GM21390 (cell line): Measurements from ENCODE around the gene CAPN7.

Experiments
- ATAC-seq: cut with Tn5 transposase; IDR thresholded peaks from one replicate; pipeline ENCODE4 v1.9.1; 2021; ENCODE audit not compliant: unreplicated experiment

The CAPN7 gene

DNA sequence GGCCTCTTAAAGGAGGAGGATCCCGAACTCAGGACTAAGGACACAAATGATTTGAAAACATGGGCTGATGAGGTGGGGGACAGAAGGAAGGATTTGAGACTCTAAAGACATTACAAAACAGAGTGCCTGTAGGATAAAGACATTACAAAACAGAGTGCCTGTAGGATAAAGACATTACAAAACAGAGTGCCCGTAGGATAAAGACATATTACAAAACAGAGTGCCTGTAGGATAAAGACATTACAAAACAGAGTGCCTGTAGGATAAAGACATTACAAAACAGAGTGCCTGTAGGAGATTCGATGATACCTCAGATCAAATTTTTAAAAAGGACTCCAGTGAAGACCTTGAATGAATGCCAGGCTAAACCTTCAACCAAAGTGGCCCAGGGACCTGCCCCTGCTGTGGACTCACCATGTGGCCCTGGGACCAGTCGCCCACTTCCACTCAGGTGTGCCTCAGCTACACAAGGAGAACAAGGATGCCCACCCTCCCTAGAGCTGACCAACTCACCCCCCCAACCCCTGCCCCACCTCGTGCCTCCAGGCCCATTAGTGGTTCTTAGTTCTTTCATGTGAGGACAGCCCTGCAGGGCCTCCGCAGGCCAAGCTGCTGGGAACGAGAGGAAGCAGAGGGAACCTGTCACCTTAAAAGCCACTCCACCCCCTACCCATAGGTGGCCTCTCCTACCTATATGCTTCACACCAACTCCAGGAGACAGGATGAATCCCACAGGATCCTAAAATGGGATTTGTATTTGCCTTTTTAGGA is 66.6 kb downstream of the CAPN7 start:
- no peak for ATAC-seq

DNA sequence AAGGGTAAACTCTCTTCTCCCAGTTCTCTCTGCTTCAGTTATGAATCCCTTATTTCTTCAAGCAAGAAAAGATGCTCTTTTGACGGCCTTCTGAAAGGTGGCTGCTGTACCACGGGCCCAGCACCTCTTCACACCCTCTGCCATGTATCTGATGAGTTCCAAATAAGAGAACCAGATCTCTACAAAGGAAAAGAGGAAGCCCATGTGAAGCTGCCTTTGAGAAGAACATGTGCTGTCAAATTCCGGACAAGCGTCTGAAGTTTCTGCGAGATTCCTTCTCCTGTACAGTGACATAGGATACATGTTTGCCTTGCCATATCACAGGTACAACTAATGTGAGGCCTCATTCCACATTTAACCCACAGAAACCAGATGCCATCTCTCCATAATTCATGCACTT is 67.2 kb downstream of the CAPN7 start:
- ATAC-seq = no peak

DNA sequence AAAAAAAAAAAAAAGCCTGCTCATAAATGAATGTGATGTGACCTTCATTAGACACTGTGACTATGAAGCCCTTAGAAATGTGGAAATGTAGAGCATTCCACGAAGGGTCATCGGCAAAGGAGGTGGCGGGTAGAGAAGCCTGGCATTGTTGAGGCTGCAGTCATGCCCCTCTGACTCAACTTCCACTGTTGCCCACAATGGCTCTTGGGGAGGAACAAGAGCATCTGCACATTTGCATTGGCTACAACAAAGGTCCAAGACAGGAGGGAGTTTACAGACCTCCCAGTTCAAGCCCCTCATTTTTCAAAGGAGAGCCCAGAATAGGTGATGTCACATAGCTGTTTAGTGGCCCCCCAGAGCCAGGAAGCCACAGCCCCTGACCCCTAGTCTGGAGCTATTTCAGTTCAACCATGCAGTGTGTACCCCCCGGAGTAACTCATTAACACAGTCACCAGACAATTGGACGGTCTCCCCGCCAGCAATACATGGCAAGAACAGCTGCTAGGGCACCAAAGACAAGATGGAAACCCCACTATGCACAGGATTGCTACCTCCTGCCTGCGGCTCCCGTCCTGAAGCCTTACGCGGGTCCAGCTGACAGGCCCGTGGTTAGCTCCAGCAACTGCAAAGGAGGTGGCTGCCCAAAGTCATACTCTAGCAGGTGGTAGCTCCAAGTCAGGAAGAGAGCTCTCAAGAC is 70.1 kb downstream of the CAPN7 start:
- ATAC-seq = no peak

DNA sequence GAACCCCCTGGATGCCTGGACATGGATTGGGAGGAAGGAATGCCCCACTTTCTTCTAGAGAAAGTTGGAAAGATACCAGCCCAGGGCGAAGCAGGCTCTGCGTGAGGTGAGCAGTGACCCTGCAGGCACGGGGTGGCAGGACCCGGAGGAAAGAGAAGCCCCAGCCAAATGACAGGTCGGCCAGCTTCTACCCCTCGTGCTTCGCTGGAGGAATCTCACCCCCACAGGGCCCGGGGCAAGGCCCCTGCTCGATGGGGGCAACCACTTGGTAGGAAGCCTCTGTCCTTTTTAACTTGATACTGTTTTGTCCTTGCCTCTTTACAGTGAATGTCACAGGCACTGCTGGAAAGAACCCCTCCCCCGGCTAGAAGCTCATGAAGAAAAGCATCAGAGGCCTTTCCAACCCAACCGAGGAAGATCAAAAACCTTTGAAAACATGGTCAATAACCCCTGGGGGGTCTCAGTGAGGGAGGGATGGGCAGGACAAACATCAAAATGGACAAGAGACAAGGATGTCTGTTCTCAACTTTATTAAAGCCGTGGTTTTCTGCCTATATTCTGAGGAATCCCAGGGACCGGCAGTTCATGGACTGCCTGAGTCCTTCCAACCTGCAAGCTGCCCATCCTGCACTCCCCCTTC is 71.9 kb downstream of the CAPN7 start:
- ATAC-seq = no peak

DNA sequence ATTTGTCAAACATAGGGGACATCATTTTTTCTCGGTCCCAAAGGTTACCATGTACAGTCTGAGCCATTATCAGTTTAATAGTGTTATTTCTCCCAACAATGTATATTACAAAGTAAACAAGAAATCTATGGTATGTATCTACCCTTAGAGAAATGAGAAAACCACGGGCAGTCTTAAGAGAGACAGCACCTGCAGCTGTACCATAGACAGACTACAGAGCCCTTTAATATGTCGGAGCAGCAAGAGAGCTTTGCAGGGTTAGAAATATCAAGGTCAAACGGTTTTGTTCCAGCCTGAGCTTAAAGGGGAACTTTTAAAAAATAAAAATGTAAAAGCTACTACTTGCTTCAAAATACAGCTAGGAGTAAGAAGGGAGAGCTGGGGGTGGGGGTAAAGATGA is 73.2 kb downstream of the CAPN7 start:
- no peak for ATAC-seq

DNA sequence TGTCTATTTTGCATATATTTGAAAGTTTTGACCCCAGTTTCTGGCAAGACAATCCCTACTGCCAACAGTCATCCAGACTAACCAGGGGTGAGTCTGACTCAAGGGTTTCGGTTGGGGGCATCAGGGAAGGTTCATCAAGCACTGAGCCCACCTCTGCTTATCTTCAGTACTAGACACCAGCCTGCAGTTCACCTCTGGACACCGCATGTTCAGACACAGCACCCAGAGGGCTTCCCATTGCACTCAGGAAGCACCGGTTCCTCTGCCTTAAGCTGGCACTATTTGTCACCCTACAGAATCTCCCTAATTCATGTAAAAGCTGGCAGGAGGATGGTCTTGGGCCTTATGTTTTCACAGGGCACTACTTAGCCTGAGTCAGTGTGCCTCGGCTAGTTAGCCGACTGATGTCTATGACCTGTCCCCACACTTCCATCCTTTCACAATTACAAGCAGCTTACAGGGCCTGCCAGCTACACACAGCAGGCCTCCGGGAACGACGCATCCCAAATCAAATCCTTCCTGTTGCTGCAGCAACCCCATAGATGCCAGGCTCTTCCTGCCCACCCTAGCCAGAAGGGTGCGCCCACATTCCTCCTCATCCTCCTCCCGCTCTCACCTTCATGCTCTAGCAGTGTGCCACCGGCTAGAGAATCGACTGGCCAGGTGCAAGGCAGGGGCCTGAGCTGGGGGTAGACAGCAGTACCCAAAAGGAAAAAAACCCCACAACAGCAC is 73.8 kb downstream of the CAPN7 start:
- ATAC-seq = no peak

DNA sequence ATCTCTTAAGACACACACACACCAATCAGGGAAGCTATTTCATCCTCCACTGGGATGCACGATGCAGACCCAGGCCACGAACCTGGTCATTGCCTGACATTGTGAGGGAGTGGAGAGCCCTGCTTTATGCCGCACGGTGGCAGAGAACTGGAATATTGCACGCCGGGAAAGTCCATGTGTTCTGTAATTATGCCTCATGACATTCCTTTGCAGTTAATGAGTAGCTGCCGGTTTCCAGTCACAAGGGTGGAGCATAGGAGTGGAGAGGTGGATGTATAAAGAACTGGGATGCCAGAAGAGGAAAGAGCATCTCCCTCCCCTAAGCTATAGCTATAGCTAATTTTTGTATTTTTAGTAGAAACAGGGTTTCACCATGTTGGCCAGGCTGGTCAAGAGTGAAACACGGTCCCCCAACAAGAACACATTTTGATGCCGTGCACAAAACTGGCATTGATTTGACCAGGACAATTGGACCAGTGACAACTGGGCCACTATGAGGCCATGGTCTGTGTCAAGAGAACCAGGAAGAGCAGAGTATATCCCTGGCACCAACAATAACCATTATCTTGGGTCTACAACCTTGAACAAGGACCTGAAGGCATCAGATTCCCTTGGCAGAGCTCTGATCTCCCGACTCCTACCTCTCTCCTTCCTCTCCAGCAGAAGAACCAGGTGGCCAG is 74.9 kb downstream of the CAPN7 start:
- ATAC-seq = no peak

DNA sequence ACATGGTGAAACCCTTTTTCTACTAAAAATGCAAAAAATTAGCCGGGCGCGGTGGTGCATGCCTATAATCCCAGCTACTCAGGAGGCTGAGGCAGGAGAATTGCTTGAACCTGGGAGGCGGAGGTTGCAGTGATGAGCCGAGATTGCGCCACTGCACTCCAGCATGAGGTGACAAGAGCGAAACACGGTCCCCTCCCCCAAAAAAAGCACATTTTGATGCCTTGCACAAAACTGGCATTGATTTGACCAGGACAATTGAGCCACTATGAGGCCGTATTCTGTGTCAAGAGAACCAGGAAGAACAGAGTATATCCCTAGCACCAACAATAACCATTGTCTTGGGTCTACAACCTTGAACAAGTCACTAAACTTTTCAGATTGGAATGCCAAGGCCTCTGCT is 75.8 kb downstream of the CAPN7 start:
- ATAC-seq = no peak

DNA sequence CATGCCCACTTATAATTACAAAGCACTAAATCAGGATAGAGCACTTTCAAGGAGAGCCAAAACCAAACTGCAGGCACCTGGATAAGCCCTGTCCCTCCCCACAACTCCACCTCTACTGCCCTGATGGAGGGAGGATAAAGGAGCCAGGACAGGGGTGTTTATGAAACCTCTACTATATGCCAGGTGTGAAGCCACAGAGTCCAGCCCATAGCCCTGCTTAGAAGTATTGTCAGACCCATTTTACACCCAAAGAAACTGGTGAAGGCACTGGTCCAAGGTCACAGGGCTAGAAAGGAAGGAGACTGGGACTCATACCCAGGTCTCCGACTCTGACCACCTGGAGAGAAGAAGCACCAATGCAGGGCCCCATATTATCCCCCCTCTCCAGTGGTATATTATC is 77.7 kb downstream of the CAPN7 start:
- ATAC-seq = no peak

DNA sequence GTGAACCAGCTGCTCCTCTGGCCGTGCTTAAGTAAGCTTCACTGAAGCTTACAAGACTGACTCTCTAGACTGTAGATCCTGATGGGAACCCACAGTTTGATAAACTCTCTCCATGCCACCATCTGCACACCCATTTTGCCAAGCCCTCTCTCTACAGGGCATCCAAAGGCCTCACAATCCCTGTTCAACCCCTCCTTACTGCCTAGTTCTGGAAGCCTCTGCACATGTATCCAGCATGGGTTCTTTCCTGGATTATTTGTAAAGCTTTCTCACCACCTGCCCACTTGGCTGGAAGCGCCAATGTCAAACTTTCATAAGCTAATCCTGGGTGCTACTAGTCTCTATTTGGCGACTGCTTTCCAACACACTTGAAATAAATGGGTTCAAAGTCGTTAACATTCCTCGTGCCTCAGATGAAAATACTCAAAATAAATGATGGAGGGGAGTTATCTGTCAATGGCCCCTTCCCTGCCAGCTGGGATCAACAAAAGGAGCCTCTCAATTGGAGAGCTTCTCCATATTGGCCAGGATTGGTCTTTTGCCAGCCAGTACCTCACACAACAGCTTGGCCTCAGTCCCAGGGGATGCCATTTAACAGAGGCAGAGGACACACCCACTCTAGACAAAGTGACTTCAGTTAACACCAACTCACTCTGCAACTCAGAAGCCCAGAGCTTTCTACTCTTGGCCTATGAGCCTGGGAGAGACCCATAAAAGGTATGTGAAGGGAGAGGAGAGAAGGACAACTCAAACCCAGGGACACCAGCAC is 78.3 kb downstream of the CAPN7 start:
- ATAC-seq = no peak

DNA sequence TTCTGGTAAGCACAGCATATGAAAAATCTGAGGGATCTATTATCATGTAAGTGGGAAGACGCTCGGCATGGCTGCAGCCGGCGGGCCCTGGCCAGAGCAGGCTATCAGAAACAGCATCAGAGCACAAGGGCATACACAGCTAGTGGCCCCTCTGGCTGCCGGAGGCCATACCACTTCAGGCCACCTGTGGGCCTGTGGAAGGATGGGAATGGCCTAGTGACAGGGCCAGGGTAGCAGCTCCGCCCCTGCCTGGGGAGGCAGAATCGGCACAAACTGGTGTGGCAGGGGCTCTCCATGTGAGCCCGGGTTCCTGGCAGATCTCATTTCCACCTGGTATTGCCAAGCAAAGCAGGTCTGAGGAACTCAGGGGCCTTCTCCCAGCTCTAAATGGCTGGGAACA is 80.0 kb downstream of the CAPN7 start:
- ATAC-seq = no peak

DNA sequence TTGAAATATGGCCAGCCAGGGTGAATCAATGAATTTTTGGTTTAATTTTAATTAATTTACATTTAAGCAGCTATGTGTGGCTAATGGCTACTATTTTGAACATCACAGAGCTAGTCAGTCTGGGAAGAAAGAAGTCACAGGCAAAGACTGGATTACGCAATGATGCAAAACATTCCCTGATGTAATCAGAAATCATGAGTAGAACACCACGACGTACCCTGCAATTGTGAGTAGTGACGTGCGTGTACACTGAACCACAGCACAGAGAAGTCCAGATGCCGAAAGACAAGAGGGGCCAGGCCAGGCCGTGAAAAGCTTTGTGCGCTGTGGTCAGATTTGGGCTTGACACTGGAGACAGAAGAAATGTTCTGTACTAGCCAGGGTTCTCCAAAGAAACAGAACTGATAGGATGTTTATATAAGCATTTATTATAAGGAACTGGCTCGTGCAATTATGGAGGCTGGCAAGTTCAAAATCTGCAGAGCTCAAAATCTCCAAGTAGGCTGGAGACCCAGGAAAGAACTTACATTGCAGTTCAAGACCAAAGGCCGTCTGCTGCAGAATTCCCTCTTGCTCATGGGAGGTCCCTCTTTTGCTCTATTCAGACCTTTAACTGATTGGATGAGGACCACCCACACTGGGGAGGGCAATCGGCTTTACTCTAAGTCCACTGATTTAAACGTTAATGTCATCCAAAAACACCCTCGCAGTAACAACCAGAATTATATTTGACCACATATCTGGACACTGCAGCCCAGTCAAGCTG is 81.7 kb downstream of the CAPN7 start:
- ATAC-seq = no peak

DNA sequence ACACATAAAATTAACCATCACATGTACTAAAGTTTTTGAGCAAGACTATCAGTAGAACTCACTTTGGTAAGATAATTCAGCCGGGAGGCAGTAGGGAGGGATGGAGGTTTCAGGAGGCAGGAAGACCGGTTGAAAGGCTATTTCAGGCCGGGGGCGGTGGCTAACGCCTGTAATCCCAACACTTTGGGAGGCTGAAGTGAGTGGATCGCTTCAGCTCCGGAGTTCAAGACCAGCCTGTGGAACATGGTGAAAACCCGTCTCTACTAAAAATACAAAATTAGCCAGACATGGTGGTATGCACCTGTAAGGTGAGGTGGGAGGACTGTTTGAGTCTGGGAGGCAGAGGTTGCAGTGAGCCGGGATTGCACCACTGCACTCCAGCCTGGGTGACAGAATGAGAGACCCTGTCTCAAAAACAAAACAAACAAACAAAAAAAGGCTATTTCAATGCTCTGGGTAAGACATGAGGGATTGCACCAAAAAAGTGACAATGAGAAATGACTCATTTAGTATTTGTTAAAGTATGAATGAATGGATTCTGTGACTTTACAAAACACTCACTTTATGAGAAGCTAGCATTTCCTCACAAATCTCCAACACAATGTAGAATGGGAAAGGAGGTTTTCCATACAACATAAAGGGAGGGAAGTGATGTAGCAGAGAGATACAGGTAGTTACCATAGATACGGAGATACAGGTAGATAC is 82.4 kb downstream of the CAPN7 start:
- ATAC-seq = no peak

DNA sequence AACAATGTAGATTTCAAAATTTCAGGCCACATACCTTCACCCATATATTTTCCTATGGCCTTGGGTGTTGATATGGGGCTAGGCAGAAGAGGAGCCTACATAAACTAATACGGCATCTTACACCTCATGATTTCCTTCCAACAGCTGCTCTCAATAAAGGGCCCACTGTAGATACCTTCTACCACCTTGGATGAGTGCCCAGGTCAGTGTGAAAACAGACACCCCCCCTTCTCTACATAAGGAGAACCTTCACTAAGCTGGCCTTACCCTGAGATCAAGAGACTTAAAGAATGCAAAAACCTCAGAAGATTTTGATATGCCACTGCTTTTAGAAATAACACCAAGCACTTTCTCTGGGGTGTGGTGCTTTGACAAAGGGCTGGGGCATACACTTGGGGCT is 83.6 kb downstream of the CAPN7 start:
- no peak for ATAC-seq

DNA sequence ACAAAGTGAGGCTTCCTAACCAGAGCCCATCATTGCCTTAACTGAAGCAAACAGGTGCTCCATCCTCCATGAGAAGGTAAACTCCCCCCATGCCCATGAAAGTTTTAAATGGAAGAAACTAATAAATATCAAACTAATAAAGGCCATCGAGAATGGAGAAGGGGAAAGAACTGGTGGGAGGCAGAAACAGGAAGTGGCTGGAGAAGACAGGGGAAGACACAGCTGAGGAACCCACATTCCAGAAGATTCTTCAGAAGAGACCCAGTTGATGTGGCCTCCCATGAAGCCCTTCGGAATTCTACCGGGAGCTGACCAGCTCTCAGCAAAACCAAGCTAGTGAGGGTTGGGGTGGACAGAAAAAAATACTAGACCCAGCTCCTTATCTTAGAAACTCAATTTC is 84.7 kb downstream of the CAPN7 start:
- no peak for ATAC-seq

DNA sequence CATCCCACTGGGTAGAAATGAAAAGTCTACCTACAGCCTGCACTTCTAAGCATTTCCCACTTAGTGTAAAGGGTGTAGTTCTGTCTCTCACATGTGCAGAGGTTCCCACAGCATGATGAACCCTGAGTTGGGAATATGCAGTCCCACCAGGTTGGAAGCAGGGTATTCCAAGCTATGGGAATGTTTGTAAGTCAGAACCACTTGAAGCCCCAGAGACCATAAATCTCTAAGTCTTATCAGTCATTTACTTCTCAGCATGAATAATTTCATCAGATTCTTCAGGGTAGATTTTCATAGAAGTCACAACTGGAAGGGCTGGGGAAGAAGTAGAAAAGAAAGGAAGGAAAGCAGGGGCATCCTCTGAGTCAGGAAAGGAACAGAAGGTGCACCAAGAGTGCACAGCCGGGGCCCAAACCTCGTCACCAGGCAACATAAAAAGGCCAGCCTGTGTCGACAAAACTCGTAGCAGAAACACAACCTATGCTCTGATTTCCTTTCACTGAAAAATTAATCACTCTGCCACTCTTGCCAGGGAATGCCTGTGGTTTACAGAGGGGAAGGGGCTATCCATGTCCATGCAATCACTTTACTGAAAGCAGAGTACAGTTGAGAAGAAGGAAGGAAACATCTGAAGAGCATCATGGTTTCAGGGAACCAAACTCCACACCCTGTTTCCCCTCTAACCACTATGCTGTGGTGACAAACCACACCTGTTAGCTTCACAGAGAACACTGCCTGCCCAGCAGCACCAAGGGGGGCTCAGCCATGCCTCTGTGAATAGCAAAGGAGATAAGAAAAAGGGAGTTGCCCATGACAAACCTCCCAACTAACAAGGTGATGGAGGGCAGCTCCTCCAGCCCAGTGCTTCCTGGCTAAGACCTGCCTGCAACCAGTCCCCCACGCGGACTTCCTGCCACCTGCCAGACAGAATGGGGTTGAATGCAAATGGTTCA is 85.8 kb downstream of the CAPN7 start:
- ATAC-seq = peak; percentile 96

DNA sequence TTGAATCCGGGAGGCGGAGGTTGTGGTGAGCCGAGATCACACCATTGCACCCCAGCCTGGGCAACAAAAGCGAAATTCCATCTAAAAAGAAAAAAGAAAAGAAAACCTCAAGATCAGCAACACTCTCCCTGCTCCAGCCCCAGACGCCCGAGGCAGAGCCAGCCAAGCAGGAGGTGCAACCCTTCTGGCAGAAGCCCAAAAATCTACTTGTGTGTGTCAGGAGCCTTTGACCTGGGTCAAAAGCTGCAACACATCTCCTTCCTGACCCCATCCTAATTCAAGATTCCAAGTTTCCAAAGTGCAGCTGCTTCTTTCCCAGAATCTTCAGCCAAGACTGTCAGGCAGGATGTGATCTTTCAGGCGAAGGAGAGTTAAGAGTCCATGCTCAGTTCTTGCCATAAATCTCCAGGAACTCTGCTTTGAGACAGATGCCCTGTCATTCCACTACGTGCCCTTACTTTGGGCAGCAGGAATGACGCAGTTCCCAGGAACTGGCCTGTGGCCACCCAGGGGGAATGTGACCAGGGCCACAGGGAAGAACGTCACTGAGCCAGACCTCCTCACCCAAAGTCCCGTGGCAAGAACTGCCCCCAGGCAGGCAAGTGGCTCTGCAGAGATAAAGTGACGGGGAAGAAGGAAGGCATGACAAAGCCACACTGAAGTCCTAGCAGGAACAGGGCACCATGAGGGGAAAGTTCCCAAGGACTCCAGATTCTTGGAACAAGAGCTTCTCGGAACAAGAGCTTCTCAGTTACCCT is 86.9 kb downstream of the CAPN7 start:
- ATAC-seq = no peak
